ENCODE data around the gene CDC42BPG.

DNA sequence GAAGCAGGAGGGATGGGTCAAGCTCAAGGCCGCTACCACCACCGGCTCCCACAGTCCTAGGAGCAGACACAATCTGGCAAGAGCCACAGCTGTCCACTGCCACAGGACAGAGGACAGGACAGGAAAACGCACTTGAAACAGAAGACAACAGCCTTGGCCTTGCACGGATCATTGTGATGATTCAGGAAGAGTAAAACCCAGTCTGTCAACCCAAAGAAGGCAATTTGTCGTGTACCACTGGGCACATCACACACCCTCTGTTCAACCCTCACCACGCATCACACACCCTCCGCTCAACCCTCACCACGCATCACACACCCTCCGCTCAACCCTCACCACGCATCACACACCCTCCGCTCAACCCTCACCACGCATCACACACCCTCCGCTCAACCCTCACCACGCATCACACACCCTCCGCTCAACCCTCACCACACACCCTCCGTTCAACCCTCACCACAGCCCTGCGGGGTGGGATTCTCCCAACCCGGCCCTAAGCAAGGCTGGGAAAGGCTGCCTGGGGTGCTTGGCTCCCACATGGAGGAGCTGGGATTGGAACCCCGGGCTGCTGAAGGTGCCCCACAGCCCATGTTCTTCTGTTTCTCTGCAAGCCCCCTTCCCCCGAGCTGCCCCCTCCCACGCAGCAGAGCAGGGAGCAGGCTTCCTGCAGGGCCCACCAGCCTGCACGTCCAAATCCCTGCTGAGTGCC is 11.3 kb upstream of the CDC42BPG start:
- TF ChIP-seq, protein P1, sequence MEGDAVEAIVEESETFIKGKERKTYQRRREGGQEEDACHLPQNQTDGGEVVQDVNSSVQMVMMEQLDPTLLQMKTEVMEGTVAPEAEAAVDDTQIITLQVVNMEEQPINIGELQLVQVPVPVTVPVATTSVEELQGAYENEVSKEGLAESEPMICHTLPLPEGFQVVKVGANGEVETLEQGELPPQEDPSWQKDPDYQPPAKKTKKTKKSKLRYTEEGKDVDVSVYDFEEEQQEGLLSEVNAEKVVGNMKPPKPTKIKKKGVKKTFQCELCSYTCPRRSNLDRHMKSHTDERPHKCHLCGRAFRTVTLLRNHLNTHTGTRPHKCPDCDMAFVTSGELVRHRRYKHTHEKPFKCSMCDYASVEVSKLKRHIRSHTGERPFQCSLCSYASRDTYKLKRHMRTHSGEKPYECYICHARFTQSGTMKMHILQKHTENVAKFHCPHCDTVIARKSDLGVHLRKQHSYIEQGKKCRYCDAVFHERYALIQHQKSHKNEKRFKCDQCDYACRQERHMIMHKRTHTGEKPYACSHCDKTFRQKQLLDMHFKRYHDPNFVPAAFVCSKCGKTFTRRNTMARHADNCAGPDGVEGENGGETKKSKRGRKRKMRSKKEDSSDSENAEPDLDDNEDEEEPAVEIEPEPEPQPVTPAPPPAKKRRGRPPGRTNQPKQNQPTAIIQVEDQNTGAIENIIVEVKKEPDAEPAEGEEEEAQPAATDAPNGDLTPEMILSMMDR (IDR thresholded peaks at IDR 0.05; ENCODE audit: control extremely low read depth in 1 of 3, insufficient read depth in 1 of 3, low read depth in 1 of 3, low read length in 3 of 3): no peak
- no peak for TF ChIP-seq POLR2AphosphoS5 (IDR thresholded peaks at IDR 0.05; ENCODE audit: low read depth, low read length)
- no peak for TF ChIP-seq HDAC2 (IDR thresholded peaks at IDR 0.05; ENCODE audit: borderline replicate concordance in 1 of 2, low read depth in 2 of 2, low read length in 2 of 2)
- no peak for TF ChIP-seq GTF2F1 (IDR thresholded peaks at IDR 0.05; ENCODE audit: borderline replicate concordance, low read depth, low read length)
